HG03175 (cell line): ENCODE results near the gene LMX1B.

Experiments
- ATAC-seq: cut with Tn5 transposase; IDR thresholded peaks from one replicate; pipeline ENCODE4 v1.9.1; 2021; ENCODE audit warnings: mild to moderate bottlenecking, moderate library complexity; ENCODE audit not compliant: unreplicated experiment

Gene LMX1B

GRCh38 chr9:126674365-126675146 lies 60.8 kb downstream of the LMX1B start:
- ATAC-seq: no peak

DNA sequence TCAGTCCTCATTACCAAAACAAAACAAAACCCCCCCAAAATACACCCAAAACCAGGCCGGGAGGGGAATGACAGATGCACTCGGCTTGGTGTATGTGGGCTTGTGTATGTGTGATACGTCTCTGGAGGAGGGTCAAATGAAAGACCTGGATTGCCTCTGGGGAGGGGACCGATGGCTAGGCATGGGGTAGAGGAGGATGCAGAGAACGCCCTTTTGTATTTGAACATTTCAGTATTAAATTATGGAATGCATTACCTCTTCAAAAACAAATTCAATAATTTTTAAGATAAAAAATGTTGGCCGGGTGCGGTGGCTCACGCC lies 61.4 kb downstream of the LMX1B start:
- ATAC-seq: no peak

DNA sequence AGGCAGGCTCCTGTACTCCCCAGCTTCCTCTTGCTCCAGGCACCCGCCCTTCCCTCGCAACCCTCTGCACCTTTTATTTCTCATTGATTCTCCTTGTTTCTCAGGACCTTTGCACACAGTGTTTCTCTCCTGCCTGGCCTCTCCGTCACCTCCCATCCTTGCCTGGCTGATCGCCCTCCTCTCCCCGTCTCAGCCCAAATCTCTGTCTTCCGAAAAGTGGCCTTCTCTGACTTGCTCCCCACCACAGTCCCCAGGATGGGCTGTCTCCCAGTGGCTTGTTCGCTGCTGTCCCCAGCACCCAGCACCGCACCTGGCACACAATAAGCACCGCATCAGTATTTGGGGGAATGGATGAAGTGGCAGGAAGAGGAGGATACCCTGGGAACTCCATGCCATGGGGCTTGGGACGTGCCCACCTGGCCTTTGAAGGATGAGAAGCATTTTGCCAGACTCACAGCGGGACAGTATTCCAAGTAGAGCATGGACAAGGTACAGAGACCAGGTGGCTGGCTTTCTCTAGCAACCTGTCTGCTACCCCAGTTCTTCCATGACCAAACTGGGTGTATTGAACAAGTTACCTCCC lies 62.5 kb downstream of the LMX1B start:
- ATAC-seq: no peak

GRCh38 chr9:126676685-126677143 lies 63.0 kb downstream of the LMX1B start:
- ATAC-seq: no peak

- no peak for ATAC-seq
These were observed 63.7 kb downstream of the LMX1B start for GRCh38 chr9:126677188-126678084.

- no peak for ATAC-seq
These were observed 65.3 kb downstream of the LMX1B start for GRCh38 chr9:126678989-126679388.

DNA sequence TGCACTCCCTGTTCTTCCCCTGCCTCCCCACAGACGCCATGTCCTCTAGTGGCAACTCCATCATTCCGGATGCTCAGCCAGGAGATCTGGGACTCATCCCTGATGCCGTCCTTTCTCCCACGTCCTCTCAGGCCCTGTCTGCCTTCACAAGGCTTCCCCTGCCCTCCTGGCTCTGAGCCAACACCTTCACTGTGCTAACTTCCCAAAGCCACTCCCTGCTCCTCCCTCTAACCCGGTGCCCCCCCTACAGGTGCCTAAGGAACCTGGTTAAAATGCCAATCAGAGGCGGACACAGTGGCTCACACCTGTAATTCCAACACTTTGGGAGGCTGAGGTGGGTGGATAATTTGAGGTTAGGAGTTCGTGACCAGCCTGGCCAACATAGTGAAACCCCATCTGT lies 67.6 kb downstream of the LMX1B start:
- ATAC-seq: no peak

DNA sequence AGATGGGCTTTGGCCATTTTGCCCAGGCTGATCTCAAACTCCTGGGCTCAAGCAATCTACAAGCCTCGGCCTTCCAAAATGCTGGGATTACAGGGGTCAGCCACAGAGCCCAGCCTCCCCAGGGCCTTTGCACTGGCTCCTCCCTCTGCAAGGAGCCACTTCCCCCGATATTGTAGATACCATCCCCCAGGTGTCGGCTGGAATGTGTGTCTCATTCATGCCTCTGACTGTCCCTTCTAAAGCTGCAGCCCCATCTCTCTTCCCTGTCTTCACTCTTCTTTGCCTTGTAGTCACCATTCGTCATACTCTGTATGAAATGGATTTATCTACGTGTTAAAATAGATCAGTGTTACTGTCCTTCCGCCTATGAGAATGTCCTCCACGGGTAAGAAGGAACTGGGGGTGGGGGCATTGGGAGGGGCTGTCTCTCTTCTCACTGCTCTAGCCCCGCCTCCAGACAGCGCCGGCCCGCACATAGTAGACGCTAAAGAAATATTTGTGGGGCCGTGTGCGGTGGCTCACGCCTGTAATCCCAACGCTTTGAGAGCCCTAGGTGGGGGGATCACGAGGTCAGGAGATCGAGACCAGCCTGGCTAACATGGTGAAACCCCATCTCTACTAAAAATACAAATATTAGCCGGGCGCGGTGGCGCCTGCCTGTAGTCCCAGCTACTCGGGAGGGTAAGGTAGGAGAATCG lies 68.5 kb downstream of the LMX1B start:
- no peak for ATAC-seq

DNA sequence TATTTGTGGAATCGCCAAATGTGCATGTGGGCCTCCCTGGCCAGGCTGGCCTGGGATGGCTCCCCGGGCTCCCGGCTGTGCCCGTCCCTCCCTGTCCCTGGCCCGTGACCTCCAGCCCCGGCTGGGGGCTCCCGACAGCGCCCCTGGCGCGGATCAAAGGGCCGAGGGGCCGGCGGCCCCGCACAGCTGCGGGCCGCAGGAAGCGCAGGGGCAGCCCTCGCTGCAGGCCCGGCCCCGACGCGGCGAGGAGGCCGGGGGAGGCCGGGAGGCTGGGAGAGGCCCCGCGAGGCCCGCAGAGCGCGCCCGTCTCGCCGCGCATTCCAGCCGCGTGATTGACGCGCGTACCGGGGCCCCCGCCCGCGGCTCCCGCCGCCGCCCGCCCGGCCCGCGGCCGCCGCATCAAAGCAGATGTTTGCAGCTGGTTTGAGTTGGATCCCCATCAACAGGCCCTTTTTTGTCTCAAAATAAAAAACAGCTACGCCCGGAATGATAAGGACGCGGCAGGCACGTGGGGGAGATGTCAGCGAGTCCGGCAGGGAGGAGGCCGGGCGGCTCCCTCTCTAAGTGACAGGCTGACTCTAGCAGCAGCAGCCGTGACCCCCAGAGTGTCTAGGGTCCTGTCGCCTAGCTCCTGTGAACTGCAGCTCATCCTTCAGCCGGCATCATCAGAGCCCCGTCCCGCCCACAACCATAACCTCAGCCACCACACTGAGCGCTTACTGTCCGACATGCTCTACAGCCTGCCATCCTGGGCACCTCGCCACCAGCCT lies 69.4 kb downstream of the LMX1B start:
- ATAC-seq: no peak

DNA sequence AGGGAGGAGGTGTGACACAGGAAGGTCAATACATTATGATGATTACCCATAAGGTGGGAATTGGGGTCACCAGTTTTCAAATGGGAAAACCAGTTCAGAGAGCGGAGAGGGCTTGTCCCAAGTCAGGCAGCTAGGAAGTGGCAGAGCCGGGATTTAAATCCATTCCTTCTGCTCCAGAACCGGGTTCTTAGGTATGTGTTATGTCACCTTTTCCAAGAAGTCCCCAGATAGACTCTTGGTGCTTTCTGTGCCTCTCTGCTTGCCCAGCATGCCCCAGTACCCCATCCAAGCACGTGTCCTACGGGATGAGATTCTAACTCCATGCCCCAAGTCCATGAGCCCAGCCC lies 69.9 kb downstream of the LMX1B start:
- no peak for ATAC-seq

DNA sequence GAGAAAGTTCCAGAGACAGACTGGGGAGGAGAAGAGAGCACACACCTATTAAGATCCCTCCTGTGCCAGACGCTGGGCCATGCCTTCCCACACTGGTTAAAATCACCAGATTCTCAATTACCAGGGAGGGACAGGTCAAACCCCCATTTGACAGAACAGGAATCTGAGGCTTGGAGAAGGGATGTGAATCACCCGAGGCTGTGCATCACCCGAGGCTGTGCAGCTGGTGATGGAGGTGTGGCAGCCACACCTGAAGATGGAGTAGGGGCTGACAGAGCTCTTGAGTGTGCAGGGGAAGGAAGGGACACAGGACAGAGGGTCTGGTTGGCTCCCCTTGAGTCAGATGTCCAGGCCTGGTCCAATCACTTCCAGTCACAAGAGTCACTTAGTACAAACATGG lies 70.6 kb downstream of the LMX1B start:
- no peak for ATAC-seq

- ATAC-seq: no peak
These were observed 71.3 kb downstream of the LMX1B start for GRCh38 chr9:126684965-126685465.

DNA sequence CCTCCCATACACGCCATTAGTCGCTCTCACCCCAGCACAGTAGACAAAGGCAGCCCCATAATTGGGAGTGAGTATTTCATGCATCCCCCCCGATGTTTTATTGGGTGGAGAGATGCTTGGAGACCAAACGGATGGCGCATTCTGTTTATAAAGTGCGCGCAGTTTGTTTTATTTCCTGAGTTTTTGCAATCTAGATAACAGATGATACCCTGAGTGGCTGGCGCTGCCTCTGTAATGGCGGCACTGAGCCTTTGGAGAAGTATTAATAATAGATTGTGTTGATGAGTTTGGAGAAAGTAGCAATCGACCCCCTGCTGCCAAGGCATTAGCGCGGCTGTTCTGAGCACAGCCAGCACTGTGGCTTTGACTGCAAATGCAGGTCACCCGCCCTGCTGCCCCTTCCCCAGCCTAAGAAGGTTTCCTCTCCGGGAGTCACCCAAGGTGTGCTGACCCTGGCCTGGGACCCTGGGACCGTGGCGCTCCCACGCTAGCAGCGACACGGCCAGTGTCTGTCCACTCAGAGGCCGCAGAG lies 74.3 kb downstream of the LMX1B start:
- no peak for ATAC-seq

GRCh38 chr9:126688617-126689016 lies 74.9 kb downstream of the LMX1B start:
- no peak for ATAC-seq

DNA sequence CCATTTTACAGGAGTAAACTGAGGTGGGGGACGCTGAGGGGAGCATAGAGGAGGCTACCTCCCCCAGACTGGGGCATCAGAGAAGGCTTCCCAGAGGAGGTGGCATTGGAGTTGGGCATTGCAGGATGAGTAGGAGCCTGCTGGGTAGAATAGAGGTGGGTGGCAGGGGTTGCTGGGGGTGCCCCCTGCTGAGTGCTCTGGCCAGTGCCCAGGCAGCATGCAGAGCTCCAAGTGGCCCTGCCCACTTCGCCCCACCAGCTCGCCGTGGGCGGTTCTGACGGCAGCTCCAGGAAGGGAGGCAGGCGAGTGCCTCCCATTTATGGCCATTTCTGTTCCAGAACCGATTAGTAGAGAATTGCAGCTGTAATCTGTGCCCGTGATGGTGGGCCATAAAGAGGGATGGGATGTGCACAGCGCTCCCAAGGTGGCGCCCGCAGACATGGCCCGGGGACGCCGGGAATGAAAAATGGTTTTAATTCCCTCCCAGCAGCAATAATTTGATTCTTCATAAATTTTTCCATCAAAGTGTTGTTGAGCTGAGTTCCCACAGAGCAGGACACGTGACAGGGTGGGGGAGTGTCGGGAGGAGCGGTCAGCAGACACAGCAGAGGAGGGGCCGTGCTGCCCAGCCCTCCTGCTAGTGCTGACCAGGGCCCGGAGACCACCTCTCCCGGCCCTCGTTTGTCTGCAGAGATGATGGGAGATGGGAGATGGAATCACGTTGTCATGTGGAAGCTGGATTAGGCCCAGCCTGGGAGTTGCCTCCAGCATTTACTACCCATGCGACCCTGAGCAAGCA lies 75.5 kb downstream of the LMX1B start:
- ATAC-seq: no peak

GRCh38 chr9:126690431-126691051 lies 76.8 kb downstream of the LMX1B start:
- ATAC-seq: no peak

DNA sequence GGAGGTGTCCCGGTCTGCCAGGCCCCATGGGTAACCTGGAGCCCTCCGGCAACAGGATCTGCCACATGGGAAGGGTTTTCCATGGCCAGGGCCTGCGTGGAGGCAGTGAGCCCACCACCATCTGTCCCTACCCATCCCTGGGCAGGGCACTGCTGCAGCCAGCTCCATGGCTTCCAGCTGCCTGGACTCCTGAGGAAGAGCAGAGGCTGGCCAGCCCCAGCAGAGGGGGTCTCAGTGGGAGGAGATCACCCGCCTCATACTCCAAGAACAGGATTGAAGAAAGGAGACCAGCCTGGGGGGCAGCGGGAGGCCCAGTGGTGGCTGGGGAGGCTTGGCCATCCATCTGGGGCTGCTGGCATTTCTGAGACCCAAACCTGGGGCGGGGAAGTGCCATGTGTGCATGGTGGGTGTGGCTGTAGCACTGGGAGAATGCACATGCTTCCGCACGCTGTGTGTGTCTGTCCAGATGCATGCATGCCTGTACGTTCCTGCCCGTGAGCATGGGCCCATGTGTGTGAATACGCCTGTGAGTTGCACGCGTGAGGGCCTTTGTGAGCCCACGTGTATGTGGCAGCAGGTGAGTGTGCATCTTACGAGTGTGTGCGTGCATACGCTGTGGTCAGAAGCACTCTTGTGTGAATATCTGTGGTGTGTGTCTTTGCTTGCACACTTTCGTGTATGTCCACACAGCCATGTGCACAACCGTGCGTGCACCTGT lies 78.5 kb downstream of the LMX1B start:
- ATAC-seq: no peak

- ATAC-seq: no peak
These were observed 79.2 kb downstream of the LMX1B start for GRCh38 chr9:126692759-126693427.
